ENCODE results near the gene EPHA6. TPM values are rescaled to one million over a fixed set of nuclear protein-coding genes. Genes with fewer than 3 reads are reported as not detected.
"Not testable (repeated sequence)": the region's sequence is repeated elsewhere in the genome, so short reads cannot be mapped to it uniquely, and the experiment has no call there.

EPHA6 gene
- total RNA-seq, 2 donors from 2014 or later, result 0.58 to 1.1 TPM

- intact Hi-C loops (cut with DNase I), result no loop called here
- no peak for ATAC-seq
Observed at GRCh38 chr3:97359977-97360376, 545.6 kb downstream of the EPHA6 start.

DNA sequence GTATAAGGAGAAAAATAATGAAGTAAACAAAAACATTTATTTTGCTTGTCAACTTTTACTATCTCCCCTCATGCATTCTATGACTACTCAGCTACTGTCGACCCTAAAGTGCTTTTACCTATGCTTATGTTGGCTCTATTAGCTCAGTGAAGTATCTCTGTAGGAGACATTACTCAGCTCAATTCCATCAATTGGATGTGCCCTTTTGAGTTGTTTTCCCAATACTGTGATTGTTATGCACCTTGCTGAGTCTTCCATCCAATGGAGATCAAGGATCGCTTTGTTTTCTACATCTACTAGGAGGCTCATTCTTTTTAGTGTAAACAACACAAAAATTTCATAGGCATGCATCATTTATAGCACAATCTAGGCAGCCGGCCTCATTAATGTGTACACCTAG is 546.4 kb downstream of the EPHA6 start:
- ATAC-seq, result no peak

More at GRCh38 chr3:97359977-97360376, 545.6 kb downstream of the EPHA6 start:
- no peak for DNase-seq

GRCh38 chr3:97384583-97384982 is 570.2 kb downstream of the EPHA6 start:
- intact Hi-C loops (cut with DNase I), result no loop called here
- no peak for ATAC-seq
- no peak for DNase-seq

More for the DNA sequence above, 546.4 kb downstream of the EPHA6 start:
- DNase-seq, result no peak
- intact Hi-C loops (cut with DNase I), result no loop called here

DNA sequence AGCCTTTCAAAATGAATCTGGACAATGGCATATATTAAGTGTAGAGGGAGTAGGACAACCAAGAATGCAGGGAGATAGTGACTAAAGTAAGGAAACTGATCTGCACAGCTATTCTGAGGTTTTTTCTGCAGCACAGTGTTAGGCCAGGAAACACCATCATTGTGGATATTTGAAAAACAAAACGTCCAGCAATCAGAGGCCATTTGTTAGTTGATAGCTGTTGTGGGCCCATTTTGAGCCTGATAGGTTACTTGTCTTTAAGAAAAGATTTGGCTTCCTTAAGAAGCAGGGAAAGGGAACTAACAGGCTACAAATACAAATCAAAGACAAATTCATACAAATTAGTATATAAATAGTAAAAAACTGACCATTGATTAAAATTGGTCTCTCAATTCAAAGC is 574.4 kb downstream of the EPHA6 start:
- ATAC-seq (no peak), DNase-seq (no peak)
- intact Hi-C loops (cut with DNase I), result no loop called here

DNA sequence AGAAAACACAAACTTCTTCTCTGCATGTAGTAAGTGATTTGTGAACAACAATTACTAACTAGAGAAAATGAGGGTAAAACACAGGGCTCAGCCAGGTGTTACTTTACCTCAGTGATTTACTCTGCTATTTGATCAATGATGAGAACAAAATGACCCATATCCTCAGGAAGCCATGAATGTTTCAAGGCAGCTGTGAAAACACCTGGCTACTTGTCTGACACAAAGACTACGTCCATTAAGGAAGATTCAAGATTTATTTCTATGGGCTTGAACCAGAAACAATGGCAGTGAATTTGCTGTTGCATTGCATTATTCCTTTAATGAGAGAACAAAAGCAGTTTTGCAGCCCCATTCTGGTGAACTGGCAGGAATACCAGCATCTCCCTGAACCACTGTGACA is 575.5 kb downstream of the EPHA6 start:
- intact Hi-C loops (cut with DNase I), result no loop called here
- ATAC-seq, result no peak
- no peak for DNase-seq

DNA sequence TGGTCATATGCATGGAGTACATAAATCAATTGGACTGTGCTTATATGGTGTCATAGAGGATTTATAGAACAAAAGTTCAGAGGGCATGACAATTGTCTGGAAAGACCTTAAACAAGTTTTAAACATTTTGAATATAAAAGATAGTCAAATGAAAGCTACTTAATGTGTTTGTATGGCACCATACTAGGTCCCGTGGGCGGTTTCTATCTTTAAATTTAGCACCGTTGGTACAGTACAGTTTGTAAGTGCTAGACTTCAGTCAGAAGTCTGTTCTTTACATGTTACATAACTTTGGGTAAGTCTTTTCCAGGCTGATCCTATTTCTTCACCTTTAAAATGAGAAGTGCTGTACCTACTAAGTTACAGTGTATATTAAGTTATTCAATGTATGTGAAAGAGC is 576.8 kb downstream of the EPHA6 start:
- DNase-seq (no peak), ATAC-seq (no peak)
- intact Hi-C loops (cut with DNase I), result no loop called here

DNA sequence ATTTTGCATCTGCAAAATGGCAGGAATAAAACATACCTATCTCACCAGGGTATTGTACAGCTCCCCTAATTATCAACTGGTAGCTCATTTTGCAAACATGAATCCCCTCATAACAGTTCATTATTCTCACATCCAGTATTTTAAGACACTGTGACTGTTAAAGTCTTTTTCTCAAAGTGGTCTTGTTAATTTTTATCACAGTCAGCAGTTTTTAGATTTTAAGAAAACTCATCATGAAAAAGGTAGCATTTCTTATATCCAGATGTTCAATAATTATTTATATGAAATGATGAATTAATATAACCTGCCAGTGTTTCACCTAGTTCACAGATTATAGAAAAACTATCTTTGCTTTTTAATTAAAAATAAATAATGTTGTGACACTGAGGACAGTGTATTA is 595.2 kb downstream of the EPHA6 start:
- DNase-seq (no peak), ATAC-seq (no peak)
- intact Hi-C loops (cut with DNase I), result no loop called here

DNA sequence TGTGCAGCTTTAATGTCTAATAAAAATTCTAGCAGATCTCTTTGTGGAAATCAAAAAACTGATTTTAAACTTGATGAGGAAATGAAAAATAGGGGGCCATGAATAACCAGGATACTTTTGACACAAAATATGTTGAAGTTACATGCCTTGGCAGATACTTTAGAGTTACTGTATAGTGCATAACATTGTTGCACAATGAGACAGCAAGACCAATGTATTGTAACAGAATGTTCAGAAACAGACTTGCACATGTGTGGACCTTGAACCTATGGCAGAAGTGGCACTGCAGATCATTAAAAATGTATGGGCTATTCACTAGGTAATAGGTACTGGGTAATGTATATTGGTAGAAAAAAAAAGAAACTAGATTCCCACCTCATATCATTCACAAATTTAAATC is 607.2 kb downstream of the EPHA6 start:
- DNase-seq (no peak), ATAC-seq (no peak)
- intact Hi-C loops (cut with DNase I), result no loop called here

DNA sequence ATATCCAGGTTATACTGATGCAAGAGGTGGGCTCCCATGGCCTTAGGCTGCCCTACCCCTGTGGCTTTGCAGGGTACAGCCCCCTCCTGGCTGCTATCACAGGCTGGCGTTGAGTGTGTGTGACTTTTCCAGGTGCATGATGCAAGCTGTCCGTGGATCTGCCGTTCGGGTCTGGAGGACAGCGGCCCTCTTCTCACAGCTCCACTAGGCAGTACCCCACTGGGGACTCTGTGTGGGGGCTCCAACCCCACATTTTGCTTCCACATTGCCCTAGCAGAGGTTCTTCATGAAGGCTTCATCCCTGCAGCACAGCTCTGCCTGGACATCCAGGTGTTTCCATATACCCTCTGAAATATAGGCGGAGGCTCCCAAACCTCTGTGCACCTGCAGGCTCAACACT is 610.6 kb downstream of the EPHA6 start:
- ATAC-seq, result no peak
- DNase-seq, result no peak
- intact Hi-C loops (cut with DNase I), result no loop called here

DNA sequence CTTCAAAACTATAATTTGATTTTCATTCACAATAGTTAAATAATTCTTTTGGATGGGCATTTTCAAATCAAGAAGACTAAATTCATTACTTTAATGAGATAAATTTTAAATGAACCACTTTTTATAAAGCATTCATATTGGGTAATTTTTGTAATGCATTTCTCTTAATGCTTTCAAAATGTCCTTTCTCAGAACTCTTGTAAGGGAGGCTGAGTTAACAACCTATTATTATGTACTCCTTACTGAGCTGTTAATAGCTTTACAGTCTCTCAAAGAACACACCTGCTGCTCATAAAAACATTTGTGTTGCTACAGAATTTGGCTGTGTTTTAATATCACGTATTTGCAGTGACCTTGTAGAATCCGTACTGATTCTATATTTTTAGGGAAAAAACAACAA is 616.2 kb downstream of the EPHA6 start:
- no peak for DNase-seq
- intact Hi-C loops (cut with DNase I), result no loop called here
- no peak for ATAC-seq

GRCh38 chr3:97432914-97433313 is 618.5 kb downstream of the EPHA6 start:
- ATAC-seq (no peak), DNase-seq (no peak)
- intact Hi-C loops (cut with DNase I), result no loop called here

GRCh38 chr3:97438131-97438530 is 623.7 kb downstream of the EPHA6 start:
- ATAC-seq (no peak), DNase-seq (no peak)
- intact Hi-C loops (cut with DNase I), result no loop called here

- intact Hi-C loops (cut with DNase I), result no loop called here
- DNase-seq, result no peak
- ATAC-seq, result no peak
Observed at GRCh38 chr3:97439373-97439772, 625.0 kb downstream of the EPHA6 start.

GRCh38 chr3:97464035-97464434 is 649.6 kb downstream of the EPHA6 start:
- ATAC-seq (no peak), DNase-seq (no peak)
- intact Hi-C loops (cut with DNase I), result no loop called here

DNA sequence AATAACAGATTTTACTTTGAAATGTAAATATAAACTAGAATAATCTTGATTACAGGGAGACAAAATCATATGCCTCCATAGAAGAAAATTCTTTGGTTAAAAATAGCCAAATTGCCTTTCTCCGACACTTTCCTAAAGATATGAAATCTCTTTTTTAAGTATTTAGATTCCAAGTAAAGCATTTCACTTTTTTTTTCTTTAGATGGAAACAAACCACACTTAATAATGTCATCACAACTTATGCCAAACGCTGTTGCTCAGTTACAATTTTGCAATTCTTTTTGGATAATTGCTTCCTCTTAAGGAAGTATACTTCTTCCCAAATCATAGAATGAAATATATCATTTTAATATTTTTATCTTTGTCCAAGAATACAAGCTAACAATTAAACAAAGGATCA is 656.1 kb downstream of the EPHA6 start:
- DNase-seq, result no peak
- intact Hi-C loops (cut with DNase I), result no loop called here
- no peak for ATAC-seq

- no peak for ATAC-seq
- intact Hi-C loops (cut with DNase I), result no loop called here
- DNase-seq, result no peak
Observed at GRCh38 chr3:97479740-97480139, 665.3 kb downstream of the EPHA6 start.

DNA sequence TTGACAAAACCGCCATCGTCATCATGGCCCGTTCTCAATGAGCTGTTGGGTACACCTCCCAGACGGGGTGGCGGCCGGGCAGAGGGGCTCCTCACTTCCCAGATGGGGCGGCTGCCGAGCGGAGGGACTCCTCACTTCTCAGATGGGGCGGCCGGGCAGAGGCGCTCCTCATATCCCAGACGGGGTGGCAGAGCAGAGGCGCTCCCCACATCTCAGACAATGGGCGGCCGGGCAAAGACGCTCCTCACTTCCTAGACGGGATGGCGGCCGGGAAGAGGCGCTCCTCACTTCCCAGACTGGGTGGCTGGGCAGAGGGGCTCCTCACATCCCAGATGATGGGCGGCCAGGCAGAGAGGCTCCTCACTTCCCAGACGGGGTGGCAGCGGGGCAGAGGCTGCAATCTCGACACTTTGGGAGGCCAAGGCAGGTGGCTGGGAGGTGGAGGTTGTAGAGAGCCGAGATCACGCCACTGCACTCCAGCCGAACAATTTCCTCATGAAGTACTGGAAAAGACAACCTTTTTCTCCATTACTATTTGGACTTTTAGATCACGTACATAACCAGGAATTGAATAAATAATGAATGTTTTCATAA is 666.4 kb downstream of the EPHA6 start:
- intact Hi-C loops (cut with DNase I); DNase-seq; ATAC-seq: not testable (repeated sequence)

DNA sequence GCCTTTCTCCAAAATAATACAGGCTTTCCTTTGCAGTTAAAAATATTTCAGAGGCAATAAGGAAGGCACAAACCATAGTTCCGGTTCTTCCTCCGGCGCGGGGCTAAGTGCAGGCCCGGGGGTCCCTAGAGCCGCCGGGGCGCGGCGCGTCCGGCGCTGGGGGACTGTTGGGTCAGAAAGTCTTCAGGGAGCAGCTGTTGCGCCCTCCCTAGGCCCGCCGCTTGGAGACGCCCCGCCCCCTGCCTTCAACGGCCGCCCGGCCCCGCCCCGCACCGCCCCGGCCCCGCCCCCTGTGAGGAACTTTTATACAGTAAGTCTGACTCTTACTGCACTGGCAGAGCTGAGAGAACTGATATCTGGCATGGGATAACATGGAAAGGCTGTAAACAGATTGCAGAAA is 667.0 kb downstream of the EPHA6 start:
- DNase-seq, result no peak
- intact Hi-C loops (cut with DNase I), result no loop called here

GRCh38 chr3:97485206-97485605 is 670.8 kb downstream of the EPHA6 start:
- DNase-seq, result no peak
- ATAC-seq, result no peak
- intact Hi-C loops (cut with DNase I), result no loop called here

More for the DNA sequence above, 667.0 kb downstream of the EPHA6 start:
- no peak for ATAC-seq

DNA sequence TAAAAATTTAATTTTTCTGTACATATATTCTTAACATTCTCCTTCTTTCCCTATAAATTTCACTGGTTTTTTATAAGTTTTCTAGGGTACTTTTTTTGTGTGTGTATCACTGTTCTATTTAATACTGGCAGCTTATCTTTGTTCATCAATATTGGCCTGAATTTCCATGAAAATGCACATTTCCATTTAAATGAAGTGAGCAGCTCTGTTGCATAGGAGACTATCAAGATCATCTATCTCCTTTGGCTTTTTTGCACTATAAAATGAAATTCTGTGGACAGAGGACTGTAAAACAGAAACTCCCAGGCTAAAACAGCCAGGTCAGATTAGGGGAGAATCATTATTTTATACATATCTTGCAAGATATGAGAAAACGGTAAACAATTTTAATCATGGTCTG is 673.2 kb downstream of the EPHA6 start:
- DNase-seq, result no peak
- intact Hi-C loops (cut with DNase I), result no loop called here
- ATAC-seq, result no peak

GRCh38 chr3:97488741-97489140 is 674.3 kb downstream of the EPHA6 start:
- intact Hi-C loops (cut with DNase I), result no loop called here
- DNase-seq (no peak), ATAC-seq (no peak)

DNA sequence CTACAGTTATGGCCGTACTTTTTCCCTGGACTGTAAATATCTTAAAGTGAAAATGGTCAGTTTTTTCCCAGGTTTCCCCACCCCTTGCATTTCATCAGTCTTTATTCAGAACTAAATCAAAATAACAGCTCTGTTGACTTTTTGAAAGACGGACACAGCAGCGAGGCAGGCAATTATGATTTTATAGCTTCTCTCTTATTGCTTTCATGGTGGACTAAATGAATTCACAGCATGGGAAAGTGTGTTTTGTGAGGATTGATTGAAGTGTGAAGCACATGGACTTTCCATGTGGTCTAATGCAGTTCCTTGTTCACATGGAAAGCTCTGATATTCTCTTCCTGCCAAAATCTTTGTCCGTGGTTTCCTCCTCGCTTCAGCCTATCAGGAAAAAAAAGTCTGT is 681.5 kb downstream of the EPHA6 start:
- ATAC-seq (no peak), DNase-seq (no peak)
- intact Hi-C loops (cut with DNase I), result no loop called here

Data from left cardiac atrium (tissue), 4 donors.